H9 (cell line): Measurements from ENCODE around the gene STRN. TPM values are rescaled to one million over a fixed set of nuclear protein-coding genes. Genes with fewer than 3 reads are reported as not detected.
"Not testable (repeated sequence)": the region's sequence is repeated elsewhere in the genome, so short reads cannot be mapped to it uniquely, and the experiment has no call there.

Experiments
- DNase-seq: peaks from one replicate; pipeline ENCODE4 v3.0.0-alpha.2; 2017
- H2AFZ ChIP-seq: one replicate; pipeline ENCODE4 v1.6.1; 2013; ENCODE audit warnings: mild to moderate bottlenecking, low read length, control low read depth, moderate library complexity
- H2AK5ac ChIP-seq: 2 replicates; pipeline ENCODE4 v1.6.1; 2013; ENCODE audit warnings: low read length, control low read depth, mixed read lengths; ENCODE audit not compliant: insufficient read length
- H2BK120ac ChIP-seq: one replicate; pipeline ENCODE4 v1.6.1; 2013; ENCODE audit warnings: low read depth, mild to moderate bottlenecking, low read length, control low read depth, inconsistent platforms; ENCODE audit not compliant: poor library complexity, severe bottlenecking
- H2BK12ac ChIP-seq: 2 replicates; pipeline ENCODE4 v1.6.1; 2013; ENCODE audit warnings: low read length, control low read depth, mixed read lengths, low read depth; ENCODE audit not compliant: insufficient read length
- H2BK15ac ChIP-seq: 2 replicates; pipeline ENCODE4 v1.6.1; 2013; ENCODE audit warnings: low read depth, low read length, control low read depth
- H2BK20ac ChIP-seq: one replicate; pipeline ENCODE4 v1.6.1; 2013; ENCODE audit warnings: low read depth, mild to moderate bottlenecking, low read length, control low read depth, inconsistent platforms; ENCODE audit not compliant: poor library complexity, severe bottlenecking
- H2BK5ac ChIP-seq: 2 replicates; pipeline ENCODE4 v1.6.1; 2013; ENCODE audit warnings: low read length, control low read depth, mixed read lengths; ENCODE audit not compliant: insufficient read length
- H3K14ac ChIP-seq: 2 replicates; pipeline ENCODE4 v1.6.1; 2013; ENCODE audit warnings: low read length, control low read depth; ENCODE audit not compliant: insufficient read depth
- H3K18ac ChIP-seq: 2 replicates; pipeline ENCODE4 v1.6.1; 2013; ENCODE audit warnings: low read depth, mild to moderate bottlenecking, mixed read lengths, low read length, control low read depth; ENCODE audit not compliant: insufficient read length
- H3K23ac ChIP-seq: 2 replicates; pipeline ENCODE4 v1.6.1; 2013; ENCODE audit warnings: low read length, control low read depth, mixed read lengths, low read depth; ENCODE audit not compliant: insufficient read length
- H3K23me2 ChIP-seq: 2 replicates; pipeline ENCODE4 v1.6.1; 2013; ENCODE audit warnings: low read depth, mild to moderate bottlenecking, mixed read lengths, low read length, control low read depth; ENCODE audit not compliant: insufficient read length, poor library complexity, severe bottlenecking
- H3K27ac ChIP-seq: 2 replicates; pipeline ENCODE4 v1.5.1; 2013; ENCODE audit warnings: low read length, control low read depth, mixed read lengths, low read depth; ENCODE audit not compliant: insufficient read length
- H3K27me3 ChIP-seq: 2 replicates; pipeline ENCODE4 v1.6.1; 2013; ENCODE audit warnings: low read length, control low read depth, inconsistent platforms; ENCODE audit not compliant: insufficient read depth
- H3K4ac ChIP-seq: 2 replicates; pipeline ENCODE4 v1.6.1; 2013; ENCODE audit warnings: low read depth, mild to moderate bottlenecking, control low read depth, inconsistent platforms, low read length, moderate library complexity
- H3K4me1 ChIP-seq: 2 replicates; pipeline ENCODE4 v1.6.1; 2013; ENCODE audit warnings: low read length, control low read depth, inconsistent platforms; ENCODE audit not compliant: insufficient read depth
- H3K4me2 ChIP-seq: 2 replicates; pipeline ENCODE4 v1.6.1; 2013; ENCODE audit warnings: low read length, control low read depth, mixed read lengths; ENCODE audit not compliant: insufficient read length, insufficient read depth
- H3K56ac ChIP-seq: 2 replicates; pipeline ENCODE4 v1.6.1; 2013; ENCODE audit warnings: low read depth, mild to moderate bottlenecking, mixed read lengths, low read length, control low read depth; ENCODE audit not compliant: insufficient read length
- H3K79me1 ChIP-seq: 2 replicates; pipeline ENCODE4 v1.6.1; 2013; ENCODE audit warnings: low read depth, mild to moderate bottlenecking, moderate library complexity, low read length, control low read depth, inconsistent platforms; ENCODE audit not compliant: insufficient read depth, poor library complexity, severe bottlenecking
- H3K79me2 ChIP-seq: 2 replicates; pipeline ENCODE4 v1.6.1; 2013; ENCODE audit warnings: low read length, control low read depth, inconsistent platforms; ENCODE audit not compliant: insufficient read depth
- H3K9ac ChIP-seq: 2 replicates; pipeline ENCODE4 v1.6.1; 2013; ENCODE audit warnings: low read length, control low read depth, mixed read lengths; ENCODE audit not compliant: insufficient read length; ENCODE audit errors: extremely low read depth
- H3K9me3 ChIP-seq: one replicate; pipeline ENCODE4 v1.6.1; 2013; ENCODE audit warnings: low read depth, low read length, inconsistent platforms; ENCODE audit not compliant: control insufficient read depth
- H3T11ph ChIP-seq: one replicate; pipeline ENCODE4 v1.6.1; 2013; ENCODE audit warnings: mild to moderate bottlenecking, low read length, control low read depth, inconsistent platforms
- H4K20me1 ChIP-seq: one replicate; pipeline ENCODE4 v1.6.1; 2013; ENCODE audit not compliant: control insufficient read depth, insufficient read length, insufficient read depth
- H4K5ac ChIP-seq: 2 replicates; pipeline ENCODE4 v1.6.1; 2013; ENCODE audit warnings: low read depth, mild to moderate bottlenecking, mixed read lengths, low read length, control low read depth; ENCODE audit not compliant: insufficient read length
- H4K8ac ChIP-seq: replicated peaks from 2 replicates; pipeline ENCODE4 v1.6.1; 2013; ENCODE audit warnings: low read length, control low read depth, mixed read lengths, low read depth; ENCODE audit not compliant: insufficient read length
- H4K91ac ChIP-seq: 2 replicates; pipeline ENCODE4 v1.6.1; 2013; ENCODE audit warnings: low read depth, mild to moderate bottlenecking, moderate library complexity, mixed read lengths, low read length, control low read depth; ENCODE audit not compliant: insufficient read length
- H3K27ac Mint-ChIP-seq, 3 experiments: 2 replicates in 2 of 3; 3 replicates in 1 of 3; pipeline ENCODE4 v1.8.0; 2020 to 2021; ENCODE audit warnings: mixed read lengths in 3 of 3, mild to moderate bottlenecking in 1 of 3, moderate library complexity in 1 of 3
- H3K27me3 Mint-ChIP-seq: 2 replicates; pipeline ENCODE4 v1.8.0; 2021; ENCODE audit warnings: low read depth, mild to moderate bottlenecking, moderate library complexity, mixed read lengths
- H3K36me3 Mint-ChIP-seq, 3 experiments: 2 replicates in 2 of 3; 3 replicates in 1 of 3; pipeline ENCODE4 v1.8.0; 2020 to 2021; ENCODE audit warnings: low read depth in 3 of 3, mixed read lengths in 3 of 3; ENCODE audit not compliant: insufficient read depth in 1 of 3
- H3K4me1 Mint-ChIP-seq, 2 experiments: 2 replicates each; pipeline ENCODE4 v1.8.0; 2020; ENCODE audit warnings: mixed read lengths in 2 of 2
- H3K4me3 Mint-ChIP-seq, 2 experiments: 2 replicates in 1 of 2; 3 replicates in 1 of 2; pipeline ENCODE4 v1.8.0; 2020 to 2021; ENCODE audit warnings: mild to moderate bottlenecking in 2 of 2, mixed read lengths in 2 of 2, moderate library complexity in 1 of 2
- H3K9me3 Mint-ChIP-seq, 2 experiments: 2 replicates in 1 of 2; 3 replicates in 1 of 2; pipeline ENCODE4 v1.8.0; 2020; ENCODE audit warnings: mild to moderate bottlenecking in 2 of 2, mixed read lengths in 2 of 2, moderate library complexity in 1 of 2
- CTCF ChIP-seq: fragments of 200-600 bp; sonication (generic); conservative IDR thresholded peaks from 3 replicates; pipeline ENCODE4 v1.8.0; 2021; ENCODE audit warnings: antibody characterized with exemption, mild to moderate bottlenecking
- WGBS: extraction: QIAGEN DNeasy Blood & Tissue Kit; methylation state at CpG from one replicate; pipeline ENCODE4 v1.1.7; 2013; ENCODE audit warnings: missing lambda C conversion rate, low lambda C conversion rate, mixed read lengths; ENCODE audit not compliant: insufficient read length; ENCODE audit errors: extremely low coverage; 5-methylcytosine and 5-hydroxymethylcytosine counted together
- total RNA-seq: library from RNA; stranded (reverse); gene quantifications from 2 replicates; pipeline ENCODE4 v1.2.1, GENCODE V29; 2021

The STRN gene
- total RNA-seq, 1 experiment from 2014 or later: 31.7 TPM

- Histone ChIP-seq H2BK15ac (no peak overlapping the region), H3K9me3 (no peaks in the 10 kb centered on the region), H3K4ac (no peak overlapping the region), H3K27me3 (no peaks in the 10 kb centered on the region), H2BK120ac (no peak overlapping the region), H3K4me2 (no peak overlapping the region), H3K23ac (no peak overlapping the region), H3K18ac (no peak overlapping the region), H3K23me2 (no peaks in the 10 kb centered on the region), H3T11ph (no peak overlapping the region), H2BK12ac (no peak overlapping the region), H3K79me1 (no peaks in the 10 kb centered on the region), H3K56ac (no peak overlapping the region), H2AFZ (no peak overlapping the region), H2BK5ac (no peak overlapping the region), H4K91ac (no peak overlapping the region), H3K27ac (no peak overlapping the region), H3K4me1 (no peaks in the 10 kb centered on the region), H3K79me2 (no peaks in the 10 kb centered on the region), H4K5ac (no peak overlapping the region), H3K14ac (no peak overlapping the region), H3K9ac (no peak overlapping the region), H2BK20ac (no peak overlapping the region), H2AK5ac (no peak overlapping the region), H4K8ac (no peak overlapping the region), H4K20me1 (no peaks in the 10 kb centered on the region)
- no CpG with 5 or more reads among the region's 2 CpGs for WGBS
- Mint-ChIP-seq H3K27me3 (no peaks in the 10 kb centered on the region), H3K4me3 (no peak overlapping the region), H3K9me3 (peaks cover 0 to 6% of the 10 kb centered on the region in 2 experiments; a peak in 2 of 5 replicates), H3K27ac (no peak overlapping the region), H3K36me3 (peaks cover 0 to 8% (median 0%) of the 10 kb centered on the region in 3 experiments; a peak in 1 of 7 replicates), H3K4me1 (no peaks in the 10 kb centered on the region)
- no peak for TF ChIP-seq CTCF
- DNase-seq: no peak
Measured at GRCh38 chr2:36981911-36982310, 15.6 kb upstream of the STRN start.

GRCh38 chr2:36979007-36979406 lies 12.7 kb upstream of the STRN start:
- not testable (repeated sequence) for H3T11ph ChIP-seq, H2BK20ac ChIP-seq, H3K9me3 Mint-ChIP-seq, H2AFZ ChIP-seq, H3K27me3 ChIP-seq, H3K79me2 ChIP-seq, H3K4me2 ChIP-seq, H4K20me1 ChIP-seq, H3K9me3 ChIP-seq, H3K23me2 ChIP-seq, H3K36me3 Mint-ChIP-seq, H3K27ac ChIP-seq, H3K18ac ChIP-seq, H3K4me1 Mint-ChIP-seq, H3K9ac ChIP-seq, H3K27ac Mint-ChIP-seq, H3K4me3 Mint-ChIP-seq, H2BK120ac ChIP-seq, H2BK15ac ChIP-seq, H3K27me3 Mint-ChIP-seq, H3K4me1 ChIP-seq, H2BK12ac ChIP-seq, H4K5ac ChIP-seq, H3K4ac ChIP-seq, H4K91ac ChIP-seq, DNase-seq, H3K79me1 ChIP-seq, H3K14ac ChIP-seq, H3K56ac ChIP-seq, H2AK5ac ChIP-seq, H3K23ac ChIP-seq, H4K8ac ChIP-seq, H2BK5ac ChIP-seq
- no CpG with 5 or more reads among the region's 3 CpGs for WGBS
